ENCODE measurements around the gene PARP3. TPM values are rescaled to one million over a fixed set of nuclear protein-coding genes. Genes with fewer than 3 reads are reported as not detected.

Gene PARP3
- total and polyA plus RNA-seq, 2 of the 8 experiments (the other 6 are each of a cell fraction or from before 2014, with no cell fraction given): 1.3 to 1.6 TPM

Small RNA genes within 50 kb of the gene (small RNA-seq; reads per million reads assigned to genes)
- gene AC115284.1 (ENCODE audit: insufficient read depth): not detected

Other genes starting within 250 kb of the PARP3 start
- 3.9 and 4.3 TPM in 2 replicates for gene GRM2, start 235.3 kb upstream of the PARP3 start, total RNA-seq (2021; fragmentation: NEBNext Ultra II Directional; extraction: Animal tissue kit (Norgen Biotek cat#: 25700))
- 10.5 and 11.7 TPM in 2 replicates for gene GRM2, start 235.3 kb upstream of the PARP3 start, polyA plus RNA-seq (2011; rRNA removed)
- gene IQCF6, start 163.1 kb upstream of the PARP3 start, total RNA-seq (2021; fragmentation: NEBNext Ultra II Directional; extraction: Animal tissue kit (Norgen Biotek cat#: 25700)): not detected in 2 replicates
- not detected in 2 replicates for gene IQCF6, start 163.1 kb upstream of the PARP3 start, polyA plus RNA-seq (2011; rRNA removed)
- gene IQCF2, start 80.7 kb upstream of the PARP3 start, total RNA-seq (2021; fragmentation: NEBNext Ultra II Directional; extraction: Animal tissue kit (Norgen Biotek cat#: 25700)): not detected in 2 replicates
- not detected in 2 replicates for gene IQCF2, start 80.7 kb upstream of the PARP3 start, polyA plus RNA-seq (2011; rRNA removed)
- gene IQCF5, start 66.8 kb upstream of the PARP3 start, total RNA-seq (2021; fragmentation: NEBNext Ultra II Directional; extraction: Animal tissue kit (Norgen Biotek cat#: 25700)): not detected in 2 replicates
- not detected in 2 replicates for gene IQCF5, start 66.8 kb upstream of the PARP3 start, polyA plus RNA-seq (2011; rRNA removed)
- gene IQCF1, start 39.0 kb upstream of the PARP3 start, total RNA-seq (2021; fragmentation: NEBNext Ultra II Directional; extraction: Animal tissue kit (Norgen Biotek cat#: 25700)): not detected in 2 replicates
- gene IQCF1, start 39.0 kb upstream of the PARP3 start, polyA plus RNA-seq (2011; rRNA removed): not detected in 2 replicates
- 55.6 TPM in 2 replicates for gene RRP9, start 459 bp upstream of the PARP3 start, total RNA-seq (2021; fragmentation: NEBNext Ultra II Directional; extraction: Animal tissue kit (Norgen Biotek cat#: 25700))
- gene RRP9, start 459 bp upstream of the PARP3 start, polyA plus RNA-seq (2011; rRNA removed): 68.9 and 81.8 TPM in 2 replicates
- gene GPR62, start 13.0 kb downstream of the PARP3 start, total RNA-seq (2021; fragmentation: NEBNext Ultra II Directional; extraction: Animal tissue kit (Norgen Biotek cat#: 25700)): 0.19 and 0.22 TPM in 2 replicates
- gene GPR62, start 13.0 kb downstream of the PARP3 start, polyA plus RNA-seq (2011; rRNA removed): 0.29 and 0.36 TPM in 2 replicates
- 16.4 and 19.6 TPM in 2 replicates for gene PCBP4, start 25.1 kb downstream of the PARP3 start, total RNA-seq (2021; fragmentation: NEBNext Ultra II Directional; extraction: Animal tissue kit (Norgen Biotek cat#: 25700))
- gene PCBP4, start 25.1 kb downstream of the PARP3 start, polyA plus RNA-seq (2011; rRNA removed): 34.1 and 51.2 TPM in 2 replicates
- 5.8 and 6.1 TPM in 2 replicates for gene ABHD14B, start 31.7 kb downstream of the PARP3 start, total RNA-seq (2021; fragmentation: NEBNext Ultra II Directional; extraction: Animal tissue kit (Norgen Biotek cat#: 25700))
- gene ABHD14B, start 31.7 kb downstream of the PARP3 start, polyA plus RNA-seq (2011; rRNA removed): 18.0 and 20.0 TPM in 2 replicates
- gene ABHD14A, start 32.7 kb downstream of the PARP3 start, total RNA-seq (2021; fragmentation: NEBNext Ultra II Directional; extraction: Animal tissue kit (Norgen Biotek cat#: 25700)): 1.8 and 4.6 TPM in 2 replicates
- 9.8 and 12.4 TPM in 2 replicates for gene ABHD14A, start 32.7 kb downstream of the PARP3 start, polyA plus RNA-seq (2011; rRNA removed)
- 45.5 and 48.3 TPM in 2 replicates for gene ACY1, start 41.2 kb downstream of the PARP3 start, total RNA-seq (2021; fragmentation: NEBNext Ultra II Directional; extraction: Animal tissue kit (Norgen Biotek cat#: 25700))
- 113 and 189 TPM in 2 replicates for gene ACY1, start 41.2 kb downstream of the PARP3 start, polyA plus RNA-seq (2011; rRNA removed)
- gene RPL29, start 53.5 kb downstream of the PARP3 start, total RNA-seq (2021; fragmentation: NEBNext Ultra II Directional; extraction: Animal tissue kit (Norgen Biotek cat#: 25700)): 1,467 and 1,476 TPM in 2 replicates
- gene RPL29, start 53.5 kb downstream of the PARP3 start, polyA plus RNA-seq (2011; rRNA removed): 2,660 and 3,062 TPM in 2 replicates
- 19.4 and 20.5 TPM in 2 replicates for gene DUSP7, start 114.2 kb downstream of the PARP3 start, total RNA-seq (2021; fragmentation: NEBNext Ultra II Directional; extraction: Animal tissue kit (Norgen Biotek cat#: 25700))
- 24.9 and 32.1 TPM in 2 replicates for gene DUSP7, start 114.2 kb downstream of the PARP3 start, polyA plus RNA-seq (2011; rRNA removed)
- gene POC1A, start 212.1 kb downstream of the PARP3 start, total RNA-seq (2021; fragmentation: NEBNext Ultra II Directional; extraction: Animal tissue kit (Norgen Biotek cat#: 25700)): 35.7 and 39.2 TPM in 2 replicates
- gene POC1A, start 212.1 kb downstream of the PARP3 start, polyA plus RNA-seq (2011; rRNA removed): 35.7 and 44.9 TPM in 2 replicates